ENCODE results near the gene NRTN. TPM values are rescaled to one million over a fixed set of nuclear protein-coding genes. Genes with fewer than 3 reads are reported as not detected.

NRTN gene
- total and polyA plus RNA-seq, 2 experiments from 2014 or later = not detected

- in situ Hi-C loops (cut with MboI) = no loop called here
- 93% methylated on average over 4 of the region's 4 CpGs for WGBS, 2 experiments (ENCODE audit: low coverage in 1 of 2, low lambda C conversion rate in 2 of 2, missing lambda C conversion rate in 2 of 2)
Measured at GRCh38 chr19:5811117-5811516, 6.2 kb downstream of the NRTN start.

GRCh38 chr19:5814123-5814851 lies 9.4 kb downstream of the NRTN start:
- H3K9me2 ChIP-seq (ENCODE audit: insufficient read depth) = no peaks in the 10 kb centered on the region
- H3K4me3 ChIP-seq = no peak overlapping the region
- no peaks in the 10 kb centered on the region for H3K4me1 ChIP-seq (ENCODE audit: insufficient read depth)
- H2AFZ ChIP-seq = no peak overlapping the region
- H3K79me2 ChIP-seq (ENCODE audit: insufficient read depth) = no peaks in the 10 kb centered on the region
- H3K27me3 ChIP-seq (replicated peaks; ENCODE audit: insufficient read depth) = peaks cover 22% of the 10 kb centered on the region
- no peaks in the 10 kb centered on the region for H3F3A ChIP-seq (ENCODE audit: insufficient read depth)
- no peaks in the 10 kb centered on the region for H3K36me3 ChIP-seq (ENCODE audit: low read depth)
- H3K27ac ChIP-seq = no peak overlapping the region
- DNase-seq = no peak
- no peaks in the 10 kb centered on the region for H3K9me3 ChIP-seq (ENCODE audit: low read depth)
- in situ Hi-C loops (cut with MboI) = no loop called here
- WGBS, 2 experiments (ENCODE audit: low coverage in 1 of 2, low lambda C conversion rate in 2 of 2, missing lambda C conversion rate in 2 of 2) = 47 to 52% methylated on average over 9 of the region's 9 CpGs
- H3K9ac ChIP-seq = no peak overlapping the region
- no peaks in the 10 kb centered on the region for H4K20me1 ChIP-seq (ENCODE audit: insufficient read depth)
- H3K4me2 ChIP-seq (ENCODE audit: unreplicated experiment) = no peak overlapping the region
- TF ChIP-seq EZH2phosphoT487 (IDR thresholded peaks at IDR 0.05; ENCODE audit: insufficient read depth, low read depth) = no peak
- TF ChIP-seq EZH2 (IDR thresholded peaks at IDR 0.05; ENCODE audit: insufficient read depth, poor library complexity, severe bottlenecking) = no peak

More at GRCh38 chr19:5811117-5811516, 6.2 kb downstream of the NRTN start:
- H3K4me3 ChIP-seq = no peak overlapping the region
- H3K27ac ChIP-seq = no peak overlapping the region
- no peak overlapping the region for H3K9ac ChIP-seq
- H3K9me2 ChIP-seq (ENCODE audit: insufficient read depth) = no peaks in the 10 kb centered on the region
- no peaks in the 10 kb centered on the region for H3K36me3 ChIP-seq (ENCODE audit: low read depth)
- no peaks in the 10 kb centered on the region for H3K4me1 ChIP-seq (ENCODE audit: insufficient read depth)
- H4K20me1 ChIP-seq (ENCODE audit: insufficient read depth) = no peaks in the 10 kb centered on the region
- no peaks in the 10 kb centered on the region for H3F3A ChIP-seq (ENCODE audit: insufficient read depth)
- H3K4me2 ChIP-seq (ENCODE audit: unreplicated experiment) = no peak overlapping the region
- no peaks in the 10 kb centered on the region for H3K9me3 ChIP-seq (ENCODE audit: low read depth)
- TF ChIP-seq EZH2 (IDR thresholded peaks at IDR 0.05; ENCODE audit: insufficient read depth, poor library complexity, severe bottlenecking) (no peak), EZH2phosphoT487 (IDR thresholded peaks at IDR 0.05; ENCODE audit: insufficient read depth, low read depth) (no peak)
- H3K27me3 ChIP-seq (replicated peaks; ENCODE audit: insufficient read depth) = peaks cover 12% of the 10 kb centered on the region
- no peak for DNase-seq
- H2AFZ ChIP-seq = no peak overlapping the region
- H3K79me2 ChIP-seq (ENCODE audit: insufficient read depth) = no peaks in the 10 kb centered on the region

- Histone ChIP-seq H3K4me3 (no peak overlapping the region), H3K4me1 (ENCODE audit: insufficient read depth) (no peaks in the 10 kb centered on the region), H3K9me2 (ENCODE audit: insufficient read depth) (no peaks in the 10 kb centered on the region), H3K4me2 (ENCODE audit: unreplicated experiment) (no peak overlapping the region), H3K79me2 (ENCODE audit: insufficient read depth) (no peaks in the 10 kb centered on the region), H3K36me3 (ENCODE audit: low read depth) (no peaks in the 10 kb centered on the region), H4K20me1 (ENCODE audit: insufficient read depth) (no peaks in the 10 kb centered on the region), H3K9me3 (ENCODE audit: low read depth) (no peaks in the 10 kb centered on the region), H2AFZ (no peak overlapping the region), H3K27ac (no peak overlapping the region), H3K9ac (no peak overlapping the region), H3F3A (ENCODE audit: insufficient read depth) (no peaks in the 10 kb centered on the region), H3K27me3 (replicated peaks; ENCODE audit: insufficient read depth) (peaks cover 22% of the 10 kb centered on the region)
- no peak for DNase-seq
- no peak for TF ChIP-seq EZH2 (IDR thresholded peaks at IDR 0.05; ENCODE audit: insufficient read depth, poor library complexity, severe bottlenecking)
- TF ChIP-seq EZH2phosphoT487 (IDR thresholded peaks at IDR 0.05; ENCODE audit: insufficient read depth, low read depth) = no peak
- in situ Hi-C loops (cut with MboI) = no loop called here
- 39 to 44% methylated on average over 11 of the region's 11 CpGs for WGBS, 2 experiments (ENCODE audit: low coverage in 1 of 2, low lambda C conversion rate in 2 of 2, missing lambda C conversion rate in 2 of 2)
Measured at GRCh38 chr19:5814852-5815246, 10.0 kb downstream of the NRTN start.

- no peak for TF ChIP-seq EZH2phosphoT487 (IDR thresholded peaks at IDR 0.05; ENCODE audit: insufficient read depth, low read depth)
- TF ChIP-seq EZH2 (IDR thresholded peaks at IDR 0.05; ENCODE audit: insufficient read depth, poor library complexity, severe bottlenecking) = no peak
- Histone ChIP-seq H3K36me3 (ENCODE audit: low read depth) (no peaks in the 10 kb centered on the region), H3K27ac (no peak overlapping the region), H3K79me2 (ENCODE audit: insufficient read depth) (no peaks in the 10 kb centered on the region), H3K9me3 (ENCODE audit: low read depth) (no peaks in the 10 kb centered on the region), H3K4me3 (no peak overlapping the region), H3F3A (ENCODE audit: insufficient read depth) (no peaks in the 10 kb centered on the region), H3K9me2 (ENCODE audit: insufficient read depth) (no peaks in the 10 kb centered on the region), H3K4me2 (ENCODE audit: unreplicated experiment) (no peak overlapping the region), H2AFZ (no peak overlapping the region), H3K27me3 (replicated peaks; ENCODE audit: insufficient read depth) (peaks cover 22% of the 10 kb centered on the region), H3K9ac (no peak overlapping the region), H4K20me1 (ENCODE audit: insufficient read depth) (no peaks in the 10 kb centered on the region), H3K4me1 (ENCODE audit: insufficient read depth) (no peaks in the 10 kb centered on the region)
- in situ Hi-C loops (cut with MboI) = no loop called here
- WGBS, 2 experiments (ENCODE audit: low coverage in 1 of 2, low lambda C conversion rate in 2 of 2, missing lambda C conversion rate in 2 of 2) = 88 to 100% methylated on average over 2 of the region's 2 CpGs
- DNase-seq = no peak
Measured at GRCh38 chr19:5817218-5817617, 12.4 kb downstream of the NRTN start.

Data from GM23248 (cell line).